Neural cell (in vitro differentiated cells): ENCODE data around the gene RAB5B.

ENCODE experiments used
- EP300 ChIP-seq: fragments of 450-650 bp; conservative IDR thresholded peaks from 2 replicates; pipeline ENCODE4 v1.6.1; 2014; ENCODE audit warnings: antibody characterized with exemption, mild to moderate bottlenecking, moderate library complexity; ENCODE audit not compliant: poor library complexity, severe bottlenecking
- RAD21 ChIP-seq: fragments of 450-650 bp; conservative IDR thresholded peaks from 2 replicates; pipeline ENCODE4 v1.6.1; 2014; ENCODE audit warnings: antibody characterized with exemption, mild to moderate bottlenecking, moderate library complexity
- TF ChIP-seq, protein P1 (sequence below): IDR thresholded peaks from 2 replicates; pipeline ENCODE4 v1.6.1; 2012; ENCODE audit warnings: borderline replicate concordance
- TF ChIP-seq, protein P2 (sequence below): fragments of 450-650 bp; IDR thresholded peaks from 2 replicates; pipeline ENCODE4 v1.5.1; 2014; ENCODE audit warnings: antibody characterized with exemption, mild to moderate bottlenecking, moderate library complexity; ENCODE audit not compliant: poor library complexity, severe bottlenecking

DNA sequence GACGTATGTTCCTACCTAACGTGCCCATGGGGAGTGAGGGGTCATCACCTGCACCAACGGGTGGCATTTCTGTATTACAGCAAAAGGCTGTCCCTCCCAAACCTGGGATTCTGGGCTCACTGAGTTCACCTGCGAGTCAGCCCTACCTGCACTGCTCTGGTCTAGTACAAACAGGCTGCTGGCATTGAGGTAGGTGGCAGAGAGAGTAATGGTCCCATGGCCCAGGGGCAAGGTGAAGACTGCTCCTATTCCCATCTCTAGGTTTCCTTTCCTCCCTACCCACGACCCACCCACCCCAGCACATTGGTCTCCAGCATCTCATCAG lies 23.6 kb downstream of the RAB5B start:
- TF ChIP-seq, protein P1, sequence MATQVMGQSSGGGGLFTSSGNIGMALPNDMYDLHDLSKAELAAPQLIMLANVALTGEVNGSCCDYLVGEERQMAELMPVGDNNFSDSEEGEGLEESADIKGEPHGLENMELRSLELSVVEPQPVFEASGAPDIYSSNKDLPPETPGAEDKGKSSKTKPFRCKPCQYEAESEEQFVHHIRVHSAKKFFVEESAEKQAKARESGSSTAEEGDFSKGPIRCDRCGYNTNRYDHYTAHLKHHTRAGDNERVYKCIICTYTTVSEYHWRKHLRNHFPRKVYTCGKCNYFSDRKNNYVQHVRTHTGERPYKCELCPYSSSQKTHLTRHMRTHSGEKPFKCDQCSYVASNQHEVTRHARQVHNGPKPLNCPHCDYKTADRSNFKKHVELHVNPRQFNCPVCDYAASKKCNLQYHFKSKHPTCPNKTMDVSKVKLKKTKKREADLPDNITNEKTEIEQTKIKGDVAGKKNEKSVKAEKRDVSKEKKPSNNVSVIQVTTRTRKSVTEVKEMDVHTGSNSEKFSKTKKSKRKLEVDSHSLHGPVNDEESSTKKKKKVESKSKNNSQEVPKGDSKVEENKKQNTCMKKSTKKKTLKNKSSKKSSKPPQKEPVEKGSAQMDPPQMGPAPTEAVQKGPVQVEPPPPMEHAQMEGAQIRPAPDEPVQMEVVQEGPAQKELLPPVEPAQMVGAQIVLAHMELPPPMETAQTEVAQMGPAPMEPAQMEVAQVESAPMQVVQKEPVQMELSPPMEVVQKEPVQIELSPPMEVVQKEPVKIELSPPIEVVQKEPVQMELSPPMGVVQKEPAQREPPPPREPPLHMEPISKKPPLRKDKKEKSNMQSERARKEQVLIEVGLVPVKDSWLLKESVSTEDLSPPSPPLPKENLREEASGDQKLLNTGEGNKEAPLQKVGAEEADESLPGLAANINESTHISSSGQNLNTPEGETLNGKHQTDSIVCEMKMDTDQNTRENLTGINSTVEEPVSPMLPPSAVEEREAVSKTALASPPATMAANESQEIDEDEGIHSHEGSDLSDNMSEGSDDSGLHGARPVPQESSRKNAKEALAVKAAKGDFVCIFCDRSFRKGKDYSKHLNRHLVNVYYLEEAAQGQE = no peak
- TF ChIP-seq, protein P2, sequence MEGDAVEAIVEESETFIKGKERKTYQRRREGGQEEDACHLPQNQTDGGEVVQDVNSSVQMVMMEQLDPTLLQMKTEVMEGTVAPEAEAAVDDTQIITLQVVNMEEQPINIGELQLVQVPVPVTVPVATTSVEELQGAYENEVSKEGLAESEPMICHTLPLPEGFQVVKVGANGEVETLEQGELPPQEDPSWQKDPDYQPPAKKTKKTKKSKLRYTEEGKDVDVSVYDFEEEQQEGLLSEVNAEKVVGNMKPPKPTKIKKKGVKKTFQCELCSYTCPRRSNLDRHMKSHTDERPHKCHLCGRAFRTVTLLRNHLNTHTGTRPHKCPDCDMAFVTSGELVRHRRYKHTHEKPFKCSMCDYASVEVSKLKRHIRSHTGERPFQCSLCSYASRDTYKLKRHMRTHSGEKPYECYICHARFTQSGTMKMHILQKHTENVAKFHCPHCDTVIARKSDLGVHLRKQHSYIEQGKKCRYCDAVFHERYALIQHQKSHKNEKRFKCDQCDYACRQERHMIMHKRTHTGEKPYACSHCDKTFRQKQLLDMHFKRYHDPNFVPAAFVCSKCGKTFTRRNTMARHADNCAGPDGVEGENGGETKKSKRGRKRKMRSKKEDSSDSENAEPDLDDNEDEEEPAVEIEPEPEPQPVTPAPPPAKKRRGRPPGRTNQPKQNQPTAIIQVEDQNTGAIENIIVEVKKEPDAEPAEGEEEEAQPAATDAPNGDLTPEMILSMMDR = no peak
- no peak for TF ChIP-seq EP300
- no peak for TF ChIP-seq RAD21
